HG02885 (cell line): ENCODE measurements around the gene CHD1L.
"Not testable (repeated sequence)": the region's sequence is repeated elsewhere in the genome, so short reads cannot be mapped to it uniquely, and the experiment has no call there.

Experiments
- ATAC-seq: cut with Tn5 transposase; IDR thresholded peaks from one replicate; pipeline ENCODE4 v1.9.1; 2021; ENCODE audit warnings: mild to moderate bottlenecking; ENCODE audit not compliant: unreplicated experiment, poor library complexity

The CHD1L gene

DNA sequence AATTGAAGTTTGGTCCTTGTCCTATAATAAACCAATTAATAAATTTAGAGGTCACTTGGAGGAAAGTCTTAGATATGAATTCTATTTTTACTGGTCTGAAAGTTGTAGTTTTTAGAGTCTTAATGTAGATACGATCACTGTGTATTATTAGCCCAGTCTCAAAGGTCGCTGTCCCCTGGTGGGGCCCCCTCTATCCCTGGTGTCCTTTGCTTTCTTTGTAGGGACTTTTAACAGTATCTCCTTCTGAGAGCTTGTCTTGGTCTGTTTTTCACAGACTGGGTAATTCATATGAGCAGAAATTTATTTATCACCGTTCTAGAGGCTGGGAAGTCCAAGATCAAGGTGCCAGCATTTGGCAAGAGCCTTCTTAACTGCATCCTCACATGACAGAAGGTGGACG is 18.5 kb downstream of the CHD1L start:
- ATAC-seq, result no peak

GRCh38 chr1:147264158-147264768 is 21.8 kb downstream of the CHD1L start:
- no peak for ATAC-seq

DNA sequence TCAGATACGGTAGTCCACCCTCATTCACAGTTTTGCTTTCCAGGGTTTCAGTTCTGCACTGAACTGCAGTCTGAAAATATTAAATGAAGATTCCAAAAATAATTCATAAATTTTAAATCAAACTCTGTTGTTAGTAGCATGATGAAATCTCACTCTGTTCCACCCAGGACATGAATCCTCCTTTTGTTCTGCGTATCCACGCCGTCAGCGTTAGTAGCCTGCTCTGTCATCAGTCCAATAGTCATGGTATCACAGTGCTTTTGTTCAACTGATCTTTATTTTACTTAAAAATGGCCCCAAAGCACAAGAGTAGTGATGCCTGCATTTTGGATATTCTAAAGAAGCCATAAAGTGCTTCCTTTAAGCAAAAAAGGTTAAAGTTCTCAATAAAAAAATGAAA is 23.9 kb downstream of the CHD1L start:
- no peak for ATAC-seq

DNA sequence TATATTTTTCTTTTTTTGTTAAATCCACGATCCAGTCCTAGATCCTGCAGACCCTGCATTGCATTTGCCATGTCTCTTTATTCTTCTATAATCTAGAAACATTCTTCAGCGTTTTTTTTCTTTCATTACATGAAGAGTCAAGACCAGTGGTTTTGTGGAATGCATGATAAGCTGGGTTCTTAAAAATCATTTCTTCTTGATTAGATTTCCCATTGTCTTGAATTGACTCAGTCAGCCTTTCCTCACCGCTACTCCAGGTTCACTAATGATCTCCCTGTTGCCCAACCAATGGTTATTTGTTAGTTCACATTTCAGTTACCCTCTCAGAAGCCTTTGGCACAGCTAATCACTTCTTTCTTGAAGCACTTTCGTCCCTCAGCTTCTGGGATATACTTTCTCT is 25.2 kb downstream of the CHD1L start:
- no peak for ATAC-seq

GRCh38 chr1:147270721-147271120 is 28.2 kb downstream of the CHD1L start:
- no peak for ATAC-seq

DNA sequence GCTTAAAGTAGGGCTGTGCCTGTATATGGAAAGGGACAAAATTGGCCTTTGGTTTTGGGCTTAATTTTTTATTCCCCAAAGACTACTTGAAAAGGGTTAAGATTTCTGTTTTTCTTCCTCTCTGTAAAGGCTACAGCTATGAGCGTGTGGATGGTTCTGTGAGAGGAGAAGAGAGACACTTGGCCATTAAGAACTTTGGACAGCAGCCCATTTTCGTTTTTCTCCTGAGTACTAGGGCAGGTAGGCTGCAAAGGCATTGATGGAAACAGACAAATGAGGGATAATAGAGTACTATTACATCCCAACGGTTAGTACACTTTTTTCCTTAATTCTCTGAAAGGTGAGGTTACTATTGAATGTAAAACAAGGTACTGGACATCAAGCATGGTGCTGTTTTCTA is 29.6 kb downstream of the CHD1L start:
- ATAC-seq, result no peak

DNA sequence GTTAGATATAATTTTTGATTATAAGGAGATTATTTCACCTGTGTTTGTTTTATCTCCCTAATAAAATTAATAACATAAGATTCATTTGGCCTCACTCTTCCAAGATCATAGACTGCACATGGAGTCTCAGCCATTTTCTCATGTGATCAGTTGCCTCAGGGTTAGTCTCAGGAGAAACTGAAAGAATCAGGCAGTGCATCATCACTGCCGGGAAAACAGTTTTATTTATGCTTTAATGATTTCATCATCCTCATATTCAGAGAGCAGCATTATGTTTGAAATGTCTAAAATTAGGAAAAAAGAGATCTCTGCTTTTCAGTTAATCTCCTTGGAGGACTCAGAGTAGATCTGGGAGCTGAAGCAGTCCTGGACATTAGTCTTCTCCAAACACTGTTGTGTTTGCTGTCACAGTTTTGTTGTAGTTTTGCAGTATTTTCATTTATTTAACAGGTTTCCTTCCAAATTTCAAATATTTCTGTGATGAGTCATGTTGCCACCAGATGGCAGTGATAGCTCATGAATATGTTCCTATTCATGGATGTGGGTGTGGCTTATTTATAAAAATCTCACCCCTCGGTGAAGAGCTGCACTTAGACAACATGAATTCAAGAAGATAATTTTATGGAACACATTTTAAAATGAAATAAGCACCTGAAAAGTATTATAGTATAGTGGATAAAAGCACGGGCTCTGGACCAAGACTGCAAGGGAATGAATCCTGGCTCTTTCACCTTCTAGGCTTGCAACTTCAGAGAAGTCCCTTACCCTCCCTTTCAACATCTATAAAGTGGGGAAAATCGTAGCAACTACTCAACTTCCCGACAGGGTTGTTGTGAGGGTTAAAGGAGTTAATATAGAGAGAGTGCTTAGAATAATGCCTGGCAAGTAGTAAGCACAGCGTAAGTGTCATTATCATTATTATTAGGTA is 31.2 kb downstream of the CHD1L start:
- no peak for ATAC-seq

GRCh38 chr1:147281950-147282349 is 39.5 kb downstream of the CHD1L start:
- no peak for ATAC-seq

DNA sequence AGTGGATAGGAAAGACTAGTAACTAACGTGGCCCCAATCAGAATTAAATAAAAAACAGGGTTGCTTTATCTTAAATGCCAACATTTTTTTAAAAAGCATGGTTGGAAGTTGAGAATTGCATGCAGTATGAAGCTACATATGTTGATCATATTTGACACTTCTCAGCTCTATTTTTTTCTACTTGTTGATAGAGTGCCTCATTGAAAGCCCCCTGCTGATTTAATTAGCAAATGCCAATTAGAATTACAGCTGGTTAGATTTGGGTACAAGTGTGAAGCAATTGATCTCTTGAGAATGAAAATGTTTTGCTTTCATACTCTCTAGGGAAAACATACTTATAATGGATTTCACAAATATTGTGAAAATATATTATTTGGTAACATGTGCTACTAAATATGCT is 40.5 kb downstream of the CHD1L start:
- no peak for ATAC-seq

DNA sequence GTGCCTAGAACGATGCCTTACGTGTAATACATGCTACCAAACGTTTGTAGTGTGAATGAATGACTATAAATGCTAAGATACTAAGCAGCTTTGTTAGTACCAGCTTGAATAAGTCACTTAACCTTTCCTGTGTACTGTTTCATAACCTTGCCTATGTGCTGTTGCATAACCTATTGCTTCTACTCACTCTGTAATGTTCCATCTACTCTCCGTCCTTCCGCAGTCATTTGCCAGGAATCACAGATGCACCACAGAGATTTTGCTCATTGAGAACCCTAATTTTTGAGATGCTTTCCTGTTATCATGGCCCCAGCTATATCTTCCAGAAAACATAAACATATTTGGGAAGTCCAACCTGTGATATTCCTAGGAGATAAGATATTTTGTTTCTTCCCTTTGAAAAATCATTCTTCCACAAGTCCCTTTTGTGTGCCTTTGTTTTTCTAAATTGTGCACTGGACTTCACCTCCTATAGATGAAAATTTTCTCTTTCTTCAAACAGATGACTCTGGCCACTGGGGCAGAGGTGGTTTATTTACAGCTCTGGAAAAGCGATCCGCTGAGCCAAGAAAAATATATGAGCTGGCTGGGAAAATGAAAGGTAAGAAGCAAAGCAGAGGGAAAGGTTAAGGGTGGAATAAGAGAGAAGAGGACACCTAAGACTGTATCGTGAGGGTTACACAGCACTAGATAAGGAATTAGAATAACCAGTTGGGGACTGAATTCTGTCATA is 44.8 kb downstream of the CHD1L start:
- no peak for ATAC-seq

DNA sequence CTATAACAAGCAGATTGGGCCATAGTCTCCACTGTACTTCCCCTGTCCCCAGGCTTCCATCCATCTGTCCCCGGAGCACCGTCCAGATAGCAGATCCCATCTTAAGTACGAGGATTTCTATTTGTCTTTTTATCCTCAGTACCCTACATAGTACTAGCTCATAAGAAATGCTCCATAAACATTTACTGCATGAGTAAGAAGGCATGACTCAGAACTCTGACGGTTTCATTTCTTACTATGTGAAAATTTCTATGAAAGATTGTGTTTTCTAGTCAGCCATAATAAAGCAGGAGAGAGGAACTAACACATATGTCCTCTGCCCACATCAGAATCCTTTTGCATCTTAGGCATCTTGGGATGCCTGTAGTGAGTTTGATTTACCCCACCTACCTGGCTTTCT is 49.5 kb downstream of the CHD1L start:
- ATAC-seq, result no peak

- no peak for ATAC-seq
Observed at GRCh38 chr1:147292631-147293251, 50.3 kb downstream of the CHD1L start.

- no peak for ATAC-seq
Observed at GRCh38 chr1:147297438-147297837, 55.0 kb downstream of the CHD1L start.

DNA sequence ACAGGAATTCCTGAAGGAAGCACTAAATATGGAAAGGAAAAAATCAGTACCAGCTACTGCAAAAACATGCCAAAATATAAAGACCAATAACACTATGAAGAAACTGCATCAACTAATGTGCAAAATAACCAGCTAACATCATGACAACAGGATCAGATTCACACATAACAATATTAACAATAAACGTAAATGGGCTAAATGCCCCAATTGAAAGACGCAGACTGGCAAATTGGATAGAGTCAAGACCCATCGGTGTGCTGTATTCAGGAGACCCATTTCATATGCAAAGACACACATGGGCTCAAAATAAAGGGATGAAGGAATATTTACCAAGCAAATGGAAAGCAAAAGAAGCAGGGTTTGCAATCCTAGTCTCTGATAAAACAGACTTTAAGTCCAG is 63.3 kb downstream of the CHD1L start:
- not testable (repeated sequence) for ATAC-seq

DNA sequence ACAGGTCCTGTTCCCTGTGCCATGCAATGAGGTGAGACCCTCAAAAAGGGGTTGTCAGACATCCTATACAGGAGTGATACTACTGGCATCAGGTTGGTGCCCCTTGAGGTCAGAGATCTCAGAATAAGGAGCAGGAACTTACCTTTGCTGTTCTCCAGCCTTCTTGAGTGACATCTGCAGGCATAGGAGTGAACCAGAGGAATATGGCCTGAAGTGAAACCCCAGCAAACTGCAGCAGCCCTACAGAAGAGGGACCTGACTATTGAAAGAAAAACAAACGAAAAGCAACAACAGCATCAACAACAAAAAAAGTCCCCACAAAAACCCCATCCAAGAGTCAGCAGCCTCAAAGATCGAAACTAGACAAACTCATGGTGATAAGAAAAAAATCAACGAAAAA is 74.5 kb downstream of the CHD1L start:
- ATAC-seq, result no peak

DNA sequence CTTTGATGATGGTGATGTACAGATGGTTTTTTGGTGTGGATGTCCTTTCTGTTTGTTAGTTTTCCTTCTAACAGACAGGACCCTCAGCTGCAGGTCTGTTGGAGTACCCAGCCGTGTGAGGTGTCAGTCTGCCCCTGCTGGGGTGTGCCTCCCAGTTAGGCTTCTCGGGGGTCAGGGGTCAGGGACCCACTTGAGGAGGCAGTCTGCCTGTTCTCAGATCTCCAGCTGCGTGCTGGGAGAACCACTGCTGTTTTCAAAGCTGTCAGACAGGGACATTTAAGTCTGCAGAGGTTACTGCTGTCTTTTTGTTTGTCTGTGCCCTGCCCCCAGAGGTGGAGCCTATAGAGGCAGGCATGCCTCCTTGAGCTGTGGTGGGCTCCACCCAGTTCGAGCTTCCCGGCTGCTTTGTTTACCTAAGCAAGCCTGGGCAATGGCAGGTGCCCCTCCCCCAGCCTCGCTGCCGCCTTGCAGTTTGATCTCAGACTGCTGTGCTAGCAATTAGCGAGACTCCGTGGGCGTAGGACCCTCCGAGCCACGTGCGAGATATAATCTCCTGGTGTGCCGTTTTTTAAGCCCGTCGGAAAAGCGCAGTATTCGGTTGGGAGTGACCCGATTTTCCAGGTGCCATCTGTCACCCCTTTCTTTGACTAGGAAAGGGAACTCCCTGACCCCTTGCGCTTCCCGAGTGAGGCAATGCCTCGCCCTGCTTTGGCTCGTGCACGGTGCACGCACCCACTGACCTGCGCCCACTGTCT is 84.6 kb downstream of the CHD1L start:
- ATAC-seq, result not testable (repeated sequence)

DNA sequence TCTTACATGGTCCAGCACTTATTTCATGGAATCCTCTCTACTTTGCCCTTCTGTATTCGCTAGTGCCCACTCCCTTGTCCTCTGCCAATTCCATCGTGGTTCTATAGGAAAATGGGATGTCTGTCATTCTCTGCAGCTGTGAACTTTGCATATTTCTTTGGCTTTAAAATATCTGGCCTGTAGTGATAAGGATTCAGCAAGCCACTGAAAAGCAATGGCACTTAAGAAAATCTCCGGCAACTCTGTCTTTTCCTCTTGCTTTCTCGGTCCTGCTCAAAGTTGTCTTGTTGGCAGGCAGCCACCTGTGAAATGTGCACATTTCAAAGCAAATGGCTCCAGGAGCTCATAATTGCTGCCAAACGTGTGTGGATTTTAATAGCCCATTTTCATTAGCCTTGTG is 91.8 kb downstream of the CHD1L start:
- no peak for ATAC-seq

- ATAC-seq, result no peak
Observed at GRCh38 chr1:147336291-147336690, 93.8 kb downstream of the CHD1L start.

DNA sequence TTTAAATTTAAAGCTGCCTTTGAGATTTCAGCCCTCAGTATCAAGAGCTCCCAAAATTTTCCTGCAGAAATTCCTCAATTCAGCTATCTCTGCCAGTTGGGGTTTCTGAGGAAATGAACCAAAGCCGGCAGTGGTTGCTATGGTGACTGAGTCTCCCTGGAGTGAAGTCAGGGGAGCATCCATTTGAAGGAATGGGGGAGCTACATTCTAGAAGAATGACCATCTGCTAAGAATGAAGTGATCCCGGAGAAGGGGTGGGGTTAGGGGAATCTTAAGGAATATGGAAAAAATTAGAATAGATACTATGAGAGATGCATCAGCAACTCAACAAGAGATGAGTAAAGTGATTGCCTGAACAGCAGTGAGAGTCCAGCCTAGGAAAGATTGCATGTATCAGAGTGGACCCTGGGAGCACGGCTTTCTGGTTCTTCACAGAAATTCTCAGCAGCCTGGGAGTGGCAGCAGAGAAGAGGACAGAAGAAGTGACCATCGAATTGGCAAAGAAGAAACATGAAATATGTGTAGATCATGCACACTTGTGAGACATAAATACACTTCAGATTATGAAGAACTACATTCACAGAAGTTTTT is 94.7 kb downstream of the CHD1L start:
- ATAC-seq, result no peak

DNA sequence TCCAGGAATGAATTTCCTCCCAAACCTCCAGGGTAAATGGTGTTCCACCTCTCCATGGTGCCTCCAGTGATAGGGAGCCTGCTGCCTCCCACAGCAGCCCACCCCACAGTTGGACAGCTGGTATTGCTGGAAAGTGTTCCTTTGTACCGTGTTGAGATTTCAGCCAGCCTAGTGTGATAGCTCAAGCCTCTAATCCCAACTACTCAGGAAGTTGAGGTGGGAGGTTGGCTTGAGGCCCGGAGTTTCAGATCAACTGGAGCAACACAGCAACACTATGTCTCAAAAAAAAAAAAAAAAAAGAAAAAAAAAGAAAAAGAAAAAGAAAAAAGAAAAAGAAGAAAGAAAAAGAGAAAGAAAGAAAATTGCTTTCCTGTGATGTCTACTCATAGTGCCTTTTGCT is 96.1 kb downstream of the CHD1L start:
- no peak for ATAC-seq
